ENCODE data around the gene TTC1. TPM values are rescaled to one million over a fixed set of nuclear protein-coding genes. Genes with fewer than 3 reads are reported as not detected.
"Not testable (repeated sequence)": the region's sequence is repeated elsewhere in the genome, so short reads cannot be mapped to it uniquely, and the experiment has no call there.

TTC1 gene
- 167 and 180 TPM in 2 replicates for total RNA-seq (2014; rRNA removed; shearing (Covaris generic))

GRCh38 chr5:160008877-160009590 lies at the start of gene TTC1:
Gene TTC1, plus strand, starts transcription at chr5:160009139. Its CDS starts 1,390 bp downstream, at chr5:160010529.
- DNase-seq (ENCODE audit: low spot score) = peak; percentile 99

- peak; percentile 16 for DNase-seq (ENCODE audit: low spot score)
These were observed 47.5 kb upstream of the TTC1 start for GRCh38 chr5:159961176-159962160.

GRCh38 chr5:159962214-159962613 lies 46.7 kb upstream of the TTC1 start:
- no peak for DNase-seq (ENCODE audit: low spot score)

- no peak for DNase-seq (ENCODE audit: low spot score)
These were observed 45.0 kb upstream of the TTC1 start for GRCh38 chr5:159963935-159964334.

- DNase-seq (ENCODE audit: low spot score) = peak; percentile 68
These were observed 43.7 kb upstream of the TTC1 start for GRCh38 chr5:159965031-159965837.

DNA sequence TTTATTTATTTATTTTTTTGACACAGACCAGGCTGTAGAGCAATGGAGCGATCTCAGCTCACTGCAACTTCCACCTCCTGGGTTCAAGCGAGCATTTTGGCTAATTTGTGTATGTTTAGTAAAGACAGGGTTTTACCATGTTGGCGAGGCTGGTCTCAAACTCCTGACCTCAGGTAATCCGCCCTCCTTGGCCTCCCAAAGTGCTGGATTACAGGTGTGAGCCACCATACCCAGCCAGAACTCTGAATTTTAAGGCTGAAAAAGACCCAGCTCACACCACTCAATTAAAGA lies 43.2 kb upstream of the TTC1 start:
- DNase-seq (ENCODE audit: low spot score) = not testable (repeated sequence)

- DNase-seq (ENCODE audit: low spot score) = no peak
These were observed 39.0 kb upstream of the TTC1 start for GRCh38 chr5:159969966-159970365.

DNA sequence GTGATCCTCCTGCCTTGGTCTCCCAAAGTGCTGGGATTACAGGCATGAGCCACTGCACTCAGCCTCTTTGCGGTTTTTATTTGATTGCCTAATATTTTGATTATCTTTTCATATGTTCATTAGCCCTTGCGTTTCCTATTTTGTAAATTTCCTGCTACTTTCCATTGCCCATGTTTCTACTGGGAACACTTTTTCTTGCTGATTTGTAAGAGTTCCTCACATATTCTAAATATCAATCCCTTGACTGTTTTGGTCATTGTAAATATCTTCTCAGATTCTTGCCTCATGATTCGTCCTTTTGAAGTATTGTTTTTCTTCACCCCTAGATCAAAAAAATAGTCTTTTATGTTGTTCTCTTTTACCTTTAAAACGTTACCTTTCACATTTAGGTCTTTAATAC lies 37.9 kb upstream of the TTC1 start:
- DNase-seq (ENCODE audit: low spot score) = peak; percentile 45

- no peak for DNase-seq (ENCODE audit: low spot score)
These were observed 37.4 kb upstream of the TTC1 start for GRCh38 chr5:159971514-159971913.

DNA sequence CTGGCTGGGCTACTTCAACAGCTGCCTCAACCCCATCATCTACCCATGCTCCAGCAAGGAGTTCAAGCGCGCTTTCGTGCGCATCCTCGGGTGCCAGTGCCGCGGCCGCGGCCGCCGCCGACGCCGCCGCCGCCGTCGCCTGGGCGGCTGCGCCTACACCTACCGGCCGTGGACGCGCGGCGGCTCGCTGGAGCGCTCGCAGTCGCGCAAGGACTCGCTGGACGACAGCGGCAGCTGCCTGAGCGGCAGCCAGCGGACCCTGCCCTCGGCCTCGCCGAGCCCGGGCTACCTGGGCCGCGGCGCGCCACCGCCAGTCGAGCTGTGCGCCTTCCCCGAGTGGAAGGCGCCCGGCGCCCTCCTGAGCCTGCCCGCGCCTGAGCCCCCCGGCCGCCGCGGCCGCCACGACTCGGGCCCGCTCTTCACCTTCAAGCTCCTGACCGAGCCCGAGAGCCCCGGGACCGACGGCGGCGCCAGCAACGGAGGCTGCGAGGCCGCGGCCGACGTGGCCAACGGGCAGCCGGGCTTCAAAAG lies 36.9 kb upstream of the TTC1 start:
- no peak for DNase-seq (ENCODE audit: low spot score)

DNA sequence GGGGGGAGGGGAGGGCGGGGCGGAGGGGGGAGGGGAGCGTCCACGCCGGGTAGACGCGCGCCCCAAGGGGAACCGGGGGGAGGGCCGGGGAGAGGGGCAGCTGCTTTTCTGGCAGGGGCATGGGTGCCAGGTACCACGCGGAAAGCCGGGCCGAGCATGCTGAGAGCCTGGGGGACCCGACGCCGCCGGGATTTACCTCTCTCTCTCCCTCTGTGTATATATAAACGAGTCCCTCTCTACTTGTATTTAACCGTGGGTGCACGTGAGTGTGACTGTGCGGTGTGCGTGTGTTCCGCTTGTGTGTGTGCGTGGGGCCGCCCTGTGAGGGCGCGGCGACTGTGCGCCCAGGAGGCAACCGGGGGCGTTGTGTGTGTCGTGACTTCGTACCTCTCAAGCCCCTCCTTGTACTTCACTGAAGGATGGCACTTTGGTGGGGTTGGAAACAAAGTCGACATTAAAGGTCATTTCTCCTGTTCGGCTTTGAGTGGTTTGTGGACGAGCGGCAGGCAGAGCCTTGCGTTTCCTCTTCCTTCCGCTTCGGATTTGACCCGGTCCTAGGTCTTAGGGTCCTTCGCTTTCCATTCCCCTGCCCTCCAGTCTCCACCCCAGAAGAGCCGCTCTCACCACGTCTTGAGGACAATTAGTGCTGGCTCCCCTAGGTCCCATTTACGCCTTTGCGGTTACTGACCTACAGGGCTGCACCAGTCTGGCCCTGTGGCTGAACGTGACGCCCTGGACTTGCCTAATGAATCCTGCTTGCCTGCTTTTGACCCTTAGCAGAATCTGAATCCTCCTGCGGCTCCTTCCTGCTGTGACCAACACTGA lies 36.2 kb upstream of the TTC1 start:
- DNase-seq (ENCODE audit: low spot score) = no peak

DNA sequence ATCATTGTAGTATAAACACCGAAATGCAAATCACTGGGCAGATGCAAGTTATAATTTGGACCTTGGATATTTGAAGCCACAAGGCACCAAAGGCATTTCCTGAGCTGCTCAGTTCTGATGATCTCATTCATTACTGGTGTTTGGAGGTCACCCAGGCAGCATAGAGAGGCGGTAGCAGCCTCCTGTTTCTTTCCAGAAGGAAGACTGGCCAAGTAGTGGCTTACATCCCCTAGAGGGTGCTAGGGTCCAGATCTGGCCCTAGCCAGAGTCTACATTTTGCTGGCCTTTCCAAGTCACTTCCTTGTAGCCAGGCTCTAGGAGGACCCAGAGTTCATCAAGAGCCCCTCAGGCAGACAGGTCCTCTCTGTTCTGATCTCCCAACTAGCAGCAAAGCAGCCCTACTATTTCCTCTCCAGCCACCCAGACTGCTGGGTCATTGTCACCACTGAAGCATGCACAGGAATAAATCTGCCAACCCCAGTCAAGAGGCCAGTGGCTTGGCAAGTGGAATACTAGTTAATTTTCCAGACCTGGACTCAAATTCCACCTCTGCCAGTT lies 33.4 kb upstream of the TTC1 start:
- DNase-seq (ENCODE audit: low spot score) = peak; percentile 98

GRCh38 chr5:159976921-159977320 lies 32.0 kb upstream of the TTC1 start:
- DNase-seq (ENCODE audit: low spot score) = no peak

DNA sequence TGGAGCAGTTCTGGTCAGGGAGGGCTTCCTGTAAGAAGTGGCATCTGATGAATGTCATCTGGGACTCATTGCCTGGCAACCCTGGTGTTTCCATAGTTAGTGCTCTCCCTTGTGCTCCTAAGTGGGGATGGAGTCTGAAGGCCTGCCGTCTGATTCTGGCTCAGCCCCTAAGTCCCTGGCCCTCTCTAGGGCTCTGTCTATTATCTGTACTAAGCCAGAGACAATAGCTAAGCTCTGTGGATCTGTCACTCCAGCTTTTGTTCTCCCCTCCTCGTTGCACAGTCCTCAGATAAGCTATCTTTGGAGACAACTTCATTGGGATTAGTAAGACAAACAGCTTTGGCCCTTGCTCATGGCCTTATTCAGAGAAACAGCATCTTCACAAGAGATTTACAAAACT lies 30.6 kb upstream of the TTC1 start:
- no peak for DNase-seq (ENCODE audit: low spot score)

DNA sequence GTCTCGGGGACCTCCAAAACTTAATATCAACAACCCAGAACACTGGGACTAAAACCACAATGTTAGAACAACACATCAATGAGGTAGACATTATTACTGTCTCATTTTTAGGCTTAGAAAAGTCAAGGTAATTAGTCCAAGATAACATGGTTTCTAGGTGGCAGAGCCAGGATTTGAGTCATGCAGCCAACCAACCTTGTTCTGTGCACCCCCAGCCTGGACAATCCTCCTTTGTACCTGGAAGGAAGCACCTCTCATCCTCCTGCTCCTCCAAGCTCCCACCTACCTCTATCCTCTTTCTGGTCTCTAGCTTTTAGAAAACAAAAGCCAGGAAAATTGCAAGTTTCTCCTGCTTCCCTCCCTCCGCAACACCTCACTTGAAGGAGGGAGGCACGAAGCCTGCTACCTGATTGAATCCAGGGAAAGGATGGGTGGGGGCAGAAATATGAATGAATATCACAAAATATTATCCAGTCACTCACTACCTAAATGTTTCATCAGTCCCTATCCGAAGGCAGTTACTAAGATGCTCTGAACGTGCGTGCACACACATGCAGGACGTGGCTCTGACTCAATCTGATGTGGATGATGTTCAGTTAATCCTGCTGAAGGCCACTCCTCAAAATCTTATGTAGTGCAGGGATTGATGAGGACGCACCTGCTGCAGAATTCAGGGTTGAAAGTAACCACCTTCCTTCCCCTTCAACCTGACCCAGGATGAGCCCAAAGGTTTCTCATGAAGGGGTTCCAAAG lies 26.3 kb upstream of the TTC1 start:
- DNase-seq (ENCODE audit: low spot score) = peak; percentile 19

DNA sequence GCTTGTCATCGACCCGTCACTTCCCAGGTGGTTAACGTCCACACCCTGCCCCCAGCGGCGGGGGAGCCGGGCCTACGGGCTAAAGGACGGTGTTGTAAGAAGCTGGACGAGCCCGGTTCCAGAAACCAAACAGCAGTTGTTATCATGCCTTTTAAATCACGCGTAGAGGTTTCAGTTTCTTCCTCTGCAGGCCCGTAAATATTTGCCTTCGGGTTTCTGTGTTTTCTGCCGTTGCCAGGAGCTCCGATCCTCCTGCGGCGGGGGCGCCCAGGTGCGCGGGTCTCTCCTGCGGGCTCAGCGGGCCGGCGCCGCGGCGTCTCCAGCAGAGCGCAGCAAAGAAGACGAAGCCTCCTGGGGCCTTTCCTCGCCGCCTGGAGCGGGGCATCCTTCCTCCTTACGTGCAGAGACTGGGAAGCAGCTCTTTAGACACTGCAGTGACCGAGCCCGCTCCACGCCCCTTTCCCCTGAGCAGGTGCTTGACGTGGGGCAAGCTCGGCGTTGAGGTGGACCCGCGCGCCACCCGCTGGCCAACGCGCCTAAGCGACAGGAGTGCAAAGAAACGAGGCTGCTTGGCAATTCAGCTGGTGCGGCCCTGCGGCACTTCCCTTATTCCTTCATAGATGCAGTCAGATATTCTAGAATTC lies 21.8 kb upstream of the TTC1 start:
- DNase-seq (ENCODE audit: low spot score) = no peak

DNA sequence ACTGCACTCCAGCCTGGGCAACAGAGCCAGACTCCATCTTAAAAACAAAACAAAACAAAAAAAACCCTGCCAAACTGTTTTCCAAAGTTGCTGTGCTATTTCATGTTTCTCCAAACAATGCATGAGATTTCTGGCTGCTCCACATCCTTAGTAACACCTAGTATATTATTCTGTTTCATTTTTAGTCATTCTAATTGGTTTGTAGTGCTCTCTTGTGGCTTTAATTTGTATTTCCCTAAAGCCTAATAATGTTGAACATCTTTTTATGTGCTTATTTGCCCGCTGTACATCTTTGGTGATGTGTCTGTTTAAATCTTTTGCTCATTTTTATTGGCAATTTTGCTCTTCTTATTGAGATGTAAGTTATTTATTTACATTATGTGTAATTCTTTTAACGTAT lies 18.4 kb upstream of the TTC1 start:
- DNase-seq (ENCODE audit: low spot score) = peak; percentile 40

DNA sequence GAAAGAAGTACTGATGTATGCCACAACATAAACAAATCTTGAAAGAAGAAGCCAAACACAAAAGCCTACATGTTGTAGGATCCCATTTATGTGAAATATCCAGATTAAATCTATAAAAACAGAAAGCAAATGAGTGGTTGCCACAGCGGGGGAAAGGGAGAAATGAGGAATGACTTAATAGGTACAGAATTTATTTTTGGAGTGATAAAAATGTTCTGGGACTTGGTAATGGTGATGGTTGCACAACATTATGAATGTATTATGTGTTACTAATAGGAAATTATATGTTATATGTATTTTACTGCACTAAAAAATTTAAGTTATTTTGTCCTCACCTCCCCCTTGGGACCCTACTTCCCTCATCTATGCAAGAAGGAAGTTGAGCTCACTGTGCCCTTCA lies 16.4 kb upstream of the TTC1 start:
- no peak for DNase-seq (ENCODE audit: low spot score)

DNA sequence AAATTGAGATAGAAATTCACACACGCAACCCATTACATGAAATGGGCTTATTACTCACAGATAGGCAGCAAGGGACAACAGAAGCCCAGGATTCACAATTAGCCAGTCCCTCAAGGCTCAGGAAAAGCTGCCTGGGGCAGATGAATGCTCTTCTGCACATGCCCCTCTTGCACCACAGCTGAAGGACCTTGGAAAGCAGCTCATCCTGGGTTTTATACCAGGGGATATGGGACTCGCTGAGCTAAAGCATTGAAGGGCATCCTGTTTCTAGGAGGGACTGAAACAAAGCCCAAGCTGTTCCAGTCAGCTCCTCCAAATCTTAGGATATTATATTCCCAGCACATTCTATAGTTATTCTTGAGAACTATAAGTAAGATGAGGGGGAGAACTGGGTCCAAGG lies 15.7 kb upstream of the TTC1 start:
- DNase-seq (ENCODE audit: low spot score) = no peak
